SU-DHL-6 (cell line): ENCODE results near the gene ZNF628.

Source experiments
- CTCF ChIP-seq: fragments of 200-600 bp; sonication (generic); IDR thresholded peaks from one replicate; pipeline ENCODE4 v1.5.1; 2017; ENCODE audit warnings: antibody characterized with exemption, mild to moderate bottlenecking, low read length, moderate library complexity; ENCODE audit not compliant: insufficient read depth, poor library complexity, severe bottlenecking
- EZH2phosphoT487 ChIP-seq: fragments of 200-600 bp; sonication (generic), shearing (Covaris generic); conservative IDR thresholded peaks from 2 replicates; pipeline ENCODE4 v1.6.1; 2018; ENCODE audit warnings: mild to moderate bottlenecking, antibody characterized with exemption, low read length, moderate library complexity, mixed read lengths

- TF ChIP-seq CTCF (no peak), EZH2phosphoT487 (no peak)
These were observed 24.0 kb downstream of the ZNF628 start for GRCh38 chr19:55500368-55500952.
